Spleen (tissue), 11 donors: ENCODE data around the gene PERCC1. TPM values are rescaled to one million over a fixed set of nuclear protein-coding genes. Genes with fewer than 3 reads are reported as not detected.

Experiments used
- DNase-seq: peaks from one replicate; pipeline ENCODE4 v3.0.0-alpha.2; 2020
- H3K27ac ChIP-seq, 8 donors: fragments of 200-600 bp; sonication (generic) in 7 of 8; 1 replicate in 4 of 8; 2 replicates in 4 of 8; pipeline versions ENCODE4 v1.5.0 to v1.8.0; 2016 to 2021; ENCODE audit warnings: inconsistent platforms in 4 of 8, mild to moderate bottlenecking in 4 of 8, moderate library complexity in 1 of 8
- H3K27me3 ChIP-seq, 7 donors: fragments of 200-600 bp; sonication (generic) in 6 of 7; replicated peaks in 1 of 7; 1 replicate in 4 of 7; 2 replicates in 3 of 7; pipeline versions ENCODE4 v1.5.0 to v1.8.0; 2016 to 2021; ENCODE audit warnings: inconsistent platforms in 3 of 7, mild to moderate bottlenecking in 1 of 7
- H3K36me3 ChIP-seq, 6 donors: fragments of 200-600 bp; sonication (generic) in 5 of 6; 1 replicate in 4 of 6; 2 replicates in 2 of 6; pipeline versions ENCODE4 v1.5.0 to v1.8.0; 2016 to 2021; ENCODE audit warnings: inconsistent platforms in 2 of 6
- H3K4me1 ChIP-seq, 6 donors: fragments of 200-600 bp; sonication (generic) in 5 of 6; 1 replicate in 3 of 6; 2 replicates in 3 of 6; pipeline versions ENCODE4 v1.5.0 to v1.8.0; 2016 to 2021; ENCODE audit warnings: inconsistent platforms in 3 of 6
- H3K4me3 ChIP-seq, 8 donors: fragments of 200-600 bp; sonication (generic) in 7 of 8; 1 replicate in 4 of 8; 2 replicates in 4 of 8; pipeline versions ENCODE4 v1.5.0 to v1.8.0; 2016 to 2021; ENCODE audit warnings: inconsistent platforms in 4 of 8, mild to moderate bottlenecking in 4 of 8, moderate library complexity in 2 of 8
- H3K9me3 ChIP-seq, 8 donors: fragments of 200-600 bp; sonication (generic) in 7 of 8; 1 replicate in 4 of 8; 2 replicates in 4 of 8; pipeline versions ENCODE4 v1.5.0 to v1.8.0; 2016 to 2021; ENCODE audit warnings: inconsistent platforms in 4 of 8
- CTCF ChIP-seq, 11 experiments: fragments of 200-600 bp in 7 of 11; fragments of 450-650 bp in 4 of 11; sonication (generic) in 4 of 11; IDR thresholded peaks in 8 of 11; conservative IDR thresholded peaks in 3 of 11; 1 replicate in 7 of 11; 2 replicates in 4 of 11; pipeline versions ENCODE4 v1.4.0 to v1.8.0; 2016 to 2021; ENCODE audit warnings: antibody characterized with exemption in 11 of 11, inconsistent platforms in 4 of 11, mild to moderate bottlenecking in 1 of 11
- POLR2A ChIP-seq, 3 donors: fragments of 450-650 bp; IDR thresholded peaks; one replicate each; pipeline ENCODE4 v1.5.1; 2017; ENCODE audit warnings: antibody characterized with exemption in 3 of 3, mild to moderate bottlenecking in 1 of 3
- POLR2AphosphoS5 ChIP-seq, 3 donors: sonication (generic); formaldehyde crosslinking; IDR thresholded peaks; one replicate each; pipeline ENCODE4 v1.5.1; 2017; ENCODE audit warnings: antibody characterized with exemption in 3 of 3
- WGBS, 5 donors: extraction: QIAGEN DNeasy Blood & Tissue Kit in 3 of 5; methylation state at CpG; one replicate each; pipeline versions ENCODE4 v1.1.5 to v1.1.7; 2013 to 2018; 5-methylcytosine and 5-hydroxymethylcytosine counted together
- intact Hi-C: fragments of 100-400 bp; cut with DNase I; formaldehyde crosslinking; loops from one replicate; pipeline ENCODE4 v1.15.0; 2023; ENCODE audit warnings: low total_unique reads
- polyA plus RNA-seq, 3 donors: library from polyadenylated mRNA; stranded (reverse); fragments of 200-250 nt; gene quantifications; one replicate each; pipeline ENCODE4 v1.2.1, GENCODE V29; 2013
- total RNA-seq, 7 donors: library from RNA; depleted of rRNA in 3 of 7; stranded (reverse); fragments of >200 nt in 3 of 7; fragmentation: NEBNext Ultra II Directional in 4 of 7; extraction: Animal tissue kit (Norgen Biotek cat#: 25700) in 4 of 7; gene quantifications; one replicate each; pipeline versions ENCODE4 v1.1.0 to v1.2.1, GENCODE V29; 2016 to 2021
- donor health status: healthy with polysubstance abuse.
- donor health status: DM: no; HTN: no; CAD: no; lungs with moderate emphysema.
- donor health status: DM: no; HTN: no; CAD: no.
- donor health status: Bipolar disorder and iron deficiency.
- donor health status: healthy.
- donor health status: DM: no; HTN: no; CAD: no.
- donor health status: DM: yes; HTN: yes; CAD: no.

Gene PERCC1
- total and polyA plus RNA-seq, 10 donors, result 0.11 to 1.3 (median 0.73) TPM; not detected in 7

- Histone ChIP-seq H3K36me3 (peaks cover 0 to 94% (median 62%) of the 10 kb centered on the region in 6 donors), H3K27me3 (no peaks in the 10 kb centered on the region), H3K27ac (peak overlapping the region in 6 of 8 donors; percentile 22 to 69 (median 58)), H3K4me1 (peaks cover 0 to 23% (median 12%) of the 10 kb centered on the region in 6 donors), H3K4me3 (peak overlapping the region in 1 of 8 donors; percentile 13), H3K9me3 (no peaks in the 10 kb centered on the region)
- WGBS, 5 donors, result 32 to 57% (median 45%) methylated on average over 8 to 14 of the region's 14 CpGs
- intact Hi-C loops, result no loop called here
- peak; percentile 93 for DNase-seq
- TF ChIP-seq POLR2A (IDR thresholded peaks at IDR 0.05), result no peak
- no peak for TF ChIP-seq CTCF (IDR thresholded peaks at IDR 0.05 in 8 of 11, conservative IDR thresholded peaks at IDR 0.05 in 3 of 11)
- peak; percentile 46 to 77 (median 70) for TF ChIP-seq POLR2AphosphoS5 (IDR thresholded peaks at IDR 0.05)
These were observed 28.1 kb downstream of the PERCC1 start for GRCh38 chr16:1458977-1459341.

- Histone ChIP-seq H3K9me3 (no peaks in the 10 kb centered on the region), H3K4me3 (no peak overlapping the region), H3K36me3 (peaks cover 0 to 94% (median 59%) of the 10 kb centered on the region in 6 donors), H3K27ac (peak overlapping the region in 1 of 8 donors; percentile 28), H3K27me3 (no peaks in the 10 kb centered on the region), H3K4me1 (peaks cover 0 to 23% (median 12%) of the 10 kb centered on the region in 6 donors)
- DNase-seq, result no peak
- intact Hi-C loops, result no loop called here
- TF ChIP-seq POLR2A (IDR thresholded peaks at IDR 0.05), result no peak
- TF ChIP-seq CTCF (IDR thresholded peaks at IDR 0.05 in 8 of 11, conservative IDR thresholded peaks at IDR 0.05 in 3 of 11), result no peak
- TF ChIP-seq POLR2AphosphoS5 (IDR thresholded peaks at IDR 0.05), result no peak
- 79 to 91% (median 86%) methylated on average over 10 of the region's 10 CpGs for WGBS, 5 donors
These were observed 29.1 kb downstream of the PERCC1 start for GRCh38 chr16:1459967-1460366.

GRCh38 chr16:1460602-1461138 is 29.8 kb downstream of the PERCC1 start:
- DNase-seq, result no peak
- H3K27me3 ChIP-seq, result no peaks in the 10 kb centered on the region
- no peaks in the 10 kb centered on the region for H3K9me3 ChIP-seq
- 87 to 98% (median 94%) methylated on average over 16 to 30 of the region's 30 CpGs for WGBS, 5 donors
- intact Hi-C loops, result no loop called here
- peaks cover 0 to 25% (median 12%) of the 10 kb centered on the region in 6 donors for H3K4me1 ChIP-seq
- TF ChIP-seq CTCF (IDR thresholded peaks at IDR 0.05 in 8 of 11, conservative IDR thresholded peaks at IDR 0.05 in 3 of 11), result no peak
- no peak for TF ChIP-seq POLR2A (IDR thresholded peaks at IDR 0.05)
- no peak for TF ChIP-seq POLR2AphosphoS5 (IDR thresholded peaks at IDR 0.05)
- H3K4me3 ChIP-seq, result no peak overlapping the region
- H3K27ac ChIP-seq, result no peak overlapping the region
- H3K36me3 ChIP-seq, result peaks cover 0 to 94% (median 52%) of the 10 kb centered on the region in 6 donors

GRCh38 chr16:1461146-1461545 is 30.3 kb downstream of the PERCC1 start:
- Histone ChIP-seq H3K36me3 (peaks cover 0 to 94% (median 47%) of the 10 kb centered on the region in 6 donors), H3K27me3 (no peaks in the 10 kb centered on the region), H3K4me3 (no peak overlapping the region), H3K9me3 (no peaks in the 10 kb centered on the region), H3K4me1 (peaks cover 0 to 30% (median 12%) of the 10 kb centered on the region in 6 donors), H3K27ac (no peak overlapping the region)
- DNase-seq, result no peak
- intact Hi-C loops, result no loop called here
- WGBS, 5 donors, result 89 to 93% (median 93%) methylated on average over 24 of the region's 24 CpGs
- TF ChIP-seq CTCF (IDR thresholded peaks at IDR 0.05 in 8 of 11, conservative IDR thresholded peaks at IDR 0.05 in 3 of 11), result no peak
- TF ChIP-seq POLR2AphosphoS5 (IDR thresholded peaks at IDR 0.05), result no peak
- no peak for TF ChIP-seq POLR2A (IDR thresholded peaks at IDR 0.05)
